ENCODE data around the gene PLCXD1.
"Not testable (repeated sequence)": the region's sequence is repeated elsewhere in the genome, so short reads cannot be mapped to it uniquely, and the experiment has no call there.

Gene PLCXD1

DNA sequence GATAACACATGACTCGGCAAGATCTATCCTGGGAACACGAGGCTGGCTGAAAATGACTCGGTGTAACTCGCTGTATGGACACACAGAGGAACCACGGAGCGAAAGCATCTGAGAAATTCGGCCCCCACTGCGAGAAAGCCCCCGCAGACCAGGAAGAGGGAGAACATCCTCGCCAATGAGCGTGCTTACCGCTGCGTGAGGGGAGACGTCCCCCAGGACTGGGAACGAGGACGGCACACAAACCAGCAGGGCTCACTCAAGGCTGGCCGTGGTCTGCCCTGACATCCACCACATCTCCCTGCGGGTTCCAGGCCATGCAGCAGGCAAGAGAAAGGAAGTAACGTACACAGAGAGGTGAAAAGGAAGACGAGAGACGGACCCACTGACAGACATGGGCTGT is 55.0 kb downstream of the PLCXD1 start:
- no peak for DNase-seq

DNA sequence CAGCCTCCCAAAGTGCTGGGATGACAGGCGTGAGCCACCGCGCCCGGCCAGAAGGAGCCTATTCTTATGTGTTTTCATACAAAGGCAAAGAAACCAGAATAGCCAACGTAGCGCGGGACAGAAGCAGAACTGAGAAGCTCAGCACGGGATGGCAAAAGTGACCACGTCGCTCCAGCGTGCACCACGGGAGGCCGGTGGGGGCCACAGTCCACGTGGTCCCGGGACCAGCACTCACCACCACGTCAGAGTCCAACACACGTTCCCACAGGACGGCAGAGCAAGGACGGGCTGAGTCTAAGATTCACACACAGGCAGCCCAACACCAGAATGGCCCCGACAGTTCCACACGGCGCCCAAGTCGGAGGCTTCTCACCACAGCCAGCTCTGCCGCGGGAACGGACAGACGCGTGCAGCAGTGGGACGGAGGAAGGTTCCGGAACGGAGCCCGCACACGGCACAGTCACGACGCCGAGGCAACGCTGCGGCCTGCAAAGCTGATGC is 56.2 kb downstream of the PLCXD1 start:
- no peak for DNase-seq

DNA sequence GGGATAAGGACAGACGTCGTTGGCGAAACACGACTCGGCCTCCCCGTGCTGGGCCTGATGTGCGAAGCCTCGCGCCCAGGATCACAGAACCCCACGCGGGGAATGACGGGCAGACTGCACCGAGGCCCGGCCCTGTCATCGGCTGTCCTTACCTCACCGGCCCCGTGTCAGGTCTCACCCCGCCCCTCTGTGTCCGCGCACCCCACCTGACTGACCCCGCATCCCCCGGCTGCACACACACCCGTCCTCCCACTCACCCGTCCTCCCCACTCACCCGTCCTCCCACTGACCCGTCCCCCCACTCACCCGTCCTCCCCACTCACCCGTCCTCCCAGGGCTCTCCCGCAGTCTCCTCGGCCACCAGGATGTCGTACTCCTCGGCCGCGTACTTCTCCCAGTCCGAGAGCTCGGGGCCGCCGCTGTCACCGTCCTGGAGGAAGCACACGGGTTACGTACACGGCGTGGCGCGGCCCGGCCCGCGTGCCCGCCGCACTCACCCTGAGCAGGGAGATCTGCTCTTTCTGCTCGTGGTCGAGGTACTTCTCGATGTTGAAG is 57.2 kb downstream of the PLCXD1 start:
- DNase-seq, result no peak

DNA sequence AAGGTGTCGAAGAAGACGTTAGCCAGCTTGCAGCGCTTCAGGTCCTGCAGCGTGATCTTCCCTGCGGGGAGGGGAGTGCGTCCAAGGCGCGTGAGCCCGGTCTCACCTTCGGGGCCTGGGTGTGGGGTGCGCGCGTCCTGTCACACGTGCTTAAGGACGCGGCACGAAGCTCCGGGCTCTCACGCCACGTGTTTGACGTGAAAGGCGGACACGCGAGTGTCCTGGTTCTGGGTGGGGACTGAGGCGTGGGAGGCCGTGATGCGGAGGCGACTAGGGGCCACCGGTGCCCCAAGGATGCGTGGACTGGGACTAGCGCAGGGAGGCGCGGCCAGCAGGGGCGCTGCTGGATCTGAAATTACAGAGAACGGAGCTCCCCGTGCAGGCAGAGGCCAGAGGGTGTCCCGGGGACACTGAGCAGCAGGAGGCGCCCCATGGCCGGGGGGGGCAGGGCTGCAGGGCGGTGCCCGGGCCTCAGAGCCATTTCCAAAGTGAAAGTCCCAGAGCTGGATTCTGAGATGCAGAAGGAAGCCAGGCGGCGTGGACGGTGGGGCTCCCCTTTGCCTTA is 57.7 kb downstream of the PLCXD1 start:
- DNase-seq, result no peak

DNA sequence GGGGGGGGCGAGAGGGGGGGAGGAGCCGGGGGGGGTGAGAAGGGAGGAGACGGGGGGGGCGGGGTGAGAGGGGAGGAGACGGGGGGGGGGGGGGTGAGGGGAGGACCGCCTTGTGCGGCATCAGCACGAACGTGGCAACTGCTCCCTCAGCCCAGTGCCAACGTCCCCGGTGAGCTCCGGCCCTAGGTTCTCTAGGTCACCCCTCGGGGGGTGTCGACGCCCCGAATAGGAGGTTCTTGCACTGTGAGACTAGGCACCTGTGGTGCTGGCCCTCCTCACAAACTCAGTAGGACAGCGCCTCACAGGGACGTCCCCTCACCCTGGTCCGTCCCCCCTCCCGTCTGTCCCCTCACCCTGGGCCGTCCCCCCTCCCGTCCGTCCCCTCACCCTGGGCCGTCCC is 58.9 kb downstream of the PLCXD1 start:
- DNase-seq, result no peak

DNA sequence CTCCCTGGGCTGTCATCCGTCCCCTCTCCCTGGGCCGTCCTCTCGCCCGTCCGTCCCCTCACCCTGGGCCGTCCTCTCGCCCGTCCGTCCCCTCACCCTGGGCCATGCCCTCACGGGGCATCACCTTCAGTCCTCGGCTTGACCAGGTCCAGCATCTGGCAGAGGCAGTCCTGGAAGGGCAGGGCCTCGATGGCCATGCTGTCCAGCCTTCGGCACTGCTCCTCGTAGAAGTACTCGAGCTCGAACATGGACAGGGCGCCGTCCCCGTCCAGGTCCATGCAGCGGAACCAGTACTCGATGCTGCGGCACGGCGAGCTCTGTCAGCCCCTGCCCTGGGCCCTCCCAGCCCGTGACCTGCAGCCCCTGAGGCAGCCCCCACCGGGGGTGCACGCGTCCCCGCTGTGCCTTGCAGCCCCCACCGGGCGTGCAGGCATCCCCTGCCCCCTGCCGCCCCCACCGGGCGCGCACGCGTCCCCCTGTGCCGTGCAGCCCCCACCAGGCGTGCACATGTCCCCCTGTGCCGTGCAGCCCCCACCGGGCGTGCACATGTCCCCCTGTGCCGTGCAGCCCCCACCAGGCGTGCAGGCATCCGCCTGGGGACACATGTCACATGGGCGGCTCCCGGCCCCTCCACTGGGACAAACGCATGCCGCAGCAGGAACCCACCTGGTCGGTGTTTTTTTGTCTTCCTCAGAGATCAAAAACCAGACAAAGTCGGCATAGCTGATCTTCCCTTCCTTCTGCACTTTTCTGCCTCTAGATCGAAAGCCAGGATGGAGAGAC is 59.7 kb downstream of the PLCXD1 start:
- no peak for DNase-seq

DNA sequence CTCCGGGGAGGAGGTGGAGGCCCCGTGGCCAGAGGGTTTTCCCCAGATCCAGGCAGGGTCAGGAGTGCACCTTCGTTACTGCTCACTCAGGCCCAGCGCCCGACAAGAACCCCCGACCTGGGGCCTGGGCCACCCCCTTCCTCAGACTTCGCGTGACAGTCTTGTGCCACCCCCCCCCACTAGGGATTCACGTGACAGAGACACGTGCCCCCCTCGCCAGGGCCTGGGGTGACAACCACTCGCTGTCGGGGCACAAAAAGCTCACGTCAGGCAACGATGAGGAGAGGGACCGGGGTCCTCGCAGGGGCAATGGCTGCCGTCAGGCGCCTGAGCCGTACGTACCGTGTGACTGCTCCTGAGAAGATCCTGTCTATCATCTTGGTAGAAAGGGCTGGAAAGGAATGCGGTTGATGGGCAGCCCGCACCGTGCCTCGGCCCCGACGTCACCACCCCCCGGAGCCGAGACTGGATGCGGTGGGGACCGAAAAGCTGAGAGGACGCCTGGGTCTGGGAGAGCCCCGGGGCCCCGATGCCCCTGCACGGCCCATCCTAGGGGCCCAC is 60.4 kb downstream of the PLCXD1 start:
- no peak for DNase-seq

DNA sequence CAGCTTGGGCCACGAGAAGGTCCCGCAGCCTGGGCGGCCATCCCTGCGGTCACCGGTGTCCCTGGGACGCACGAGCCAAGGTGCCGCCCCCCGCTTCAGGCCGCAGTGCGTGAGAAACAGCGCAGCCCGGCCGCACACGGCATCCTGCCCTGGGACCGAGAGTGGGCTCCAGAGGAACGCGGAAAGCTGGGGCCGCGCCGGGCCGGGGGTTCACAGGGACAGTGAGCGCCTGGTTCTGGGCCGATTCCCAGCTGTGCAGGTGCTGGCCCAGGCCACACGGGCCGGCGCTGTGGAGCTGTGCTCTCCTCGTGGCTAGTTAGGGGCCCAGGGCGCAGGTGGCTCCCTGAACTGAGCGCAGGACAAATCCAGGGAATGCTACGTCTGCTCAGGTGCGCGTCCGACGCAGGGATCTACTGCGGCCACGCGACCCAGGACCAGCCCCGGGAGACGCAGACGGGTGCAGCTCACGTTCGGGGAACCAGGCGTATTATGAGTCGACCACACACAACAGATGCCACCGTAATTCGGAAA is 63.3 kb downstream of the PLCXD1 start:
- no peak for DNase-seq

DNA sequence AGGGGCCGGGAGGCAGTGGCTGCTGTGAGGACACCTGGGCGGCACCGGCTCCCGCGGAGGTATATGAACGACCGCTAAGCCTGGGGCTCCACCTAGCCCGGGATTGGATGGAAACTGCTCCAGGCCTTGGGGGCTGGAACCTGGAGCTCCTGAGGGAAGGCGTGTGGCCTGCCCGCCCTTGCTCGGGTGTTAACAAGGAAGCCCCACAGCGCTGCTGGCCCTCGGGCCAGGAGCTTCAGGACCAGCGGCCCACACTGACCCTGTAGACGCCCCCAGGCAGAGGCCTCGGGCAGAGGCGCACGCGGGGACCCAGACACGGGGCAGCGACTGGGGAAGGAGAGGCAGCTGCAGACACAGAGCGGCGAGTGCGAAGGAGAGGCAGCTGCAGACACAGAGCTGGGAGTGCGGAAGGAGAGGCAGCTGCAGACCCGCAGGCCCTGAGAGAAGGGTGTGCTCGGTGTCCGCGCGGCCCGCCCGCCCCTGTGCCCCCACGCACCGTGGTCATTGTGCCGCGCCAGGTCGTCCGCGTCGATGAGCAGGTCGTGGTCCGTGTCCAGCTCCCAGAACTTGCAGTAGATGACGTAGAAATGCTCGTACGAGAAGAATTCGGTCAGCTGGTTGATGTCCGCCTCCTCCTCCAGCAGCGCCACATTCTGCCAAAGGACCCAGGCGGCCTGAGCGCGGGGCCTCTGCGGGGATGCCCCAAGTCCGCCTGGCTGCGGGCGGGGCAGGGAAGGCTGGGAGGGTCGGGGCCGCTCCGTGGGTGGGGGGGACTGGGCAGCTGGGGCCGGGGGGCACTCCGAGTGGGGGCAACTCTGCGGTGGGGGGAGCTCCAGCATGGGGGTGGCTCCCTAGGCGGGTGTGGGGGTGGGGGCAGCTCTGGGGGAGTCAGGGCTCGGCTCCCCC is 64.1 kb downstream of the PLCXD1 start:
- DNase-seq, result no peak

DNA sequence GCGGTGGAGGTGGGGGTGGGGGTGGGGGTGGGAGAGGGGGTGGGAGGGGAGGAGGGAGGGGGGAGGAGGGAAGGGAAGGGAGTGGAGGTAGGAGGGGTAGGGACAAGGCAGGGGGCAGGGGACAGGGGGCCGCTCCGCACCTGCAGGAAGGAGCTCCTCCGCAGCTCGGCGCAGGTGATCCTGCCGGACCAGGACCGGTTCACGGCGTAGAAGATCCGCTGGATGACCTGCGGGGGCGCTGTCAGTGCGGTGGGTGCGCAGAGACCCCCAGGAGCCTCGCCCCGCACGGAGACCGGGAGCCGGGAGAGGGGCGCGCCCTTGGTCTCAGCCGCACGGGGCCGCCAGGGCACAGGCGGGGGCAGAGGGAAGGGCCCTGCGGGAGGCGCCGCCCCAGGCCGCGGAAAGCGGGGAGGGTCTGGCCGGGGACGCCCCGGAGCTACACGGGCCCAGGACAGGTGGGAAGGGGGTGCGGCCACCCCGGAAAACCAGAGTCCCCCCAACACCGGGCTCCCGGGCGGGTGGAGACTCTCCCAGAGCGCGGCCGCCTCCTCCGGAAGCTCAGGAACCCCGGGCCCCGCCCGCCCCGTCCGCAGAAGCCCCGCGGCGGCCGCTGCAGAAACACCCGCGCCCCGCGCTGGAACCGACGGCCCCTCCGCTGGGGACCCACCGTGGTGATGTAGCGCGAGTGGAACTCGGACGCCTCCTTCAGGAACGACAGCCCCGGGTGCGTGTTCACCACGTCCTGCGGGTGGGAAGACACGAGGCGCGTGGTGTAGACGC is 65.0 kb downstream of the PLCXD1 start:
- DNase-seq, result no peak

DNA sequence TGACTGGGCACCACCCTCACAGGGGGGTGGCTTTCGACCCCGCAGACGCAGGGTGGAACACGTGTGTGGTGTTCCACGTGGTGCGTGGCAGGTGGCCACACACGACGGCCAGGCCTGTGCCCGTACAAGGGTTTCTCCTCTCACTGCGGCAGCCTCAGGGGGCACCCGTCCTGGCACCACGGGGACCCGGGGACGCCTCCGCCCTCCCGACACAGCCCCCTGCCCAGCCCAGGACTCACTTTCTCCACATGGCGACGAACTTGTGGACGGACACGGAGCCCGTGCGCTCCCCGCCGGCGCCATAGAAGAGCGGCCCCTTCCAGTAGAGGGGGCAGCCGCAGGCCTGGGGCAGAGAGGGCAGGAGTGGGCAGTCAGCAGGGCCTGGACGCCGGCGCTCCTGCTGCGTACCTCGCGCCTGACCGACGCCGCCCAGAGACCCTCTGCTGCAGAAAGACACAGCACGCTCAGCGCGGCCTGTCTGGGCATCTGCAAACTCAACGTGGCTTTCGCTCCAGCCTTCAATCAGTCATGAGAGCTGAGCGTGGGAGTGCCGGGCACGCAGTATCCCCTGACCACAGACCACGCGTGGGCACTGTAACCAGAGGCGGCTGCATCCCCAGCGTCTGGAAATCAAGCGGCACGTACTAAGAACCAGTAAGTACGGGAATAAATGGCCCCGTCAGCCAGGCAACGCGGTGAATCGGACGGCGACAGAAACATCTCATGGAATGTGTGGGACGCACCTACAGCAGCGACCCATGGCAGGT is 66.4 kb downstream of the PLCXD1 start:
- DNase-seq, result no peak

DNA sequence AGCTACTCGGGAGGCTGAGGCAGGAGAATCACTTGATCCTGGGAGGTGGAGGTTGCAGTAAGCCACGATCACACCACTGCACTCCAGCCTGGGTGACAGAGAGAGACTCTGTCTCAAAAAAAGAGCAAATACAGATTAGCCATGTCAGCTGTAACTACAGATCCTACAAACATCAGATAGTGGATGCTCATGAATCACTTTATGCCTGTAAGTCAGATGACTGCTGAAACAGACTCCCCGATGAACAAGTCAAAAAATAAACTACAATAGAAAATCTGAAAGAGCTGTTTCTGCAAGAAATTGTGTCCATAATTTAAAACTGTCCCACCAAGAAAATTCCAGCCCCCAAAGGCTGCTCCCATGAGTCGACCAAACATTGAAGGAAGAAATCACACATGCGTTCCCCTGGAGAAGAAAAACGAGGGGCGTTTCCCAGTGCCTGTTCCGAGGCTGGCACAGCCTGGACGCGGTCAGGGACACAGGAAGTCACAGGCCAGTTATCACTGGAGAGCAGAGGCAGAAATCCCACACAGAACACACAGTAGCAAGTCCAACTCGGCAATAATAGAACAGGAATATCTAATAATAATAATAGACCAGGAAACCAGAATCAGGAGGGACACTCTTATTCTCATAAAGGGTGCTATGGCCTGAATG is 67.4 kb downstream of the PLCXD1 start:
- DNase-seq, result no peak

DNA sequence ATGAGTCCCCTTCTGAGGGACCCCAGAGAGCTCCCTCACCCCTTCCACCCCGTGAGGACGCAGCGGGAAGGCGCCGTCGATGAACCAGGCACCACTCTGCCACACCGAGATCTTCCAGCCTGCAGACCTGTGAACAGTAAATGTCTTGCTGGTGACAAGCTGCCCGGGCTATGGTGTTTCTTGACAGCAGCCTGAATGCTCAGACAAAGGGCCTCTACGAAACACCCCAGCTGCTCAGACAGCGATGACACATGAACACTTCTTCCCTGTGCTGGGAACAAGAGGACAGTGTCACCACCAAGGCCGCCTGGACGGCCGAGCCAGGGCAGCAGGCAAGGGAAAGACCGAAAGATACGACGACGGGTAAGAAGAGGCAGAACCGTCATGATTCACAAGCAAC is 68.0 kb downstream of the PLCXD1 start:
- no peak for DNase-seq

DNA sequence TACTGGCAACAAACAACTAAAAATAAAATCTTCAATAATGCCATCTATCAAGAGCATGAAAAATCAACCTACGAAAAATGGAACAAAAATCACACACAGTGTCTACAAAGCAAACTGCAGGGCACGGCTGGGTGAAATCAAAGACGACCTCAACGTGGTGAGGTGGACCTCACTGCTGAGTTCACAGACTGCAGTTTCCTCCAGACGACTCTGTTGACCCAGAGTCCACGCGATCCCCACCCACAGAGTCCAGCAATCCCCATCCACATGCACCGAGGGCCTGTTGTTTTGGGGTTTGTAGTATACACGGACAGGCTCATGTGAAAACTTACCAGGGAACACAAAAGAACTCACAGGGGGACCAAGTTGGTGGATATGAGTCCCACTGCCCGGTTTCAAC is 68.5 kb downstream of the PLCXD1 start:
- DNase-seq, result no peak

DNA sequence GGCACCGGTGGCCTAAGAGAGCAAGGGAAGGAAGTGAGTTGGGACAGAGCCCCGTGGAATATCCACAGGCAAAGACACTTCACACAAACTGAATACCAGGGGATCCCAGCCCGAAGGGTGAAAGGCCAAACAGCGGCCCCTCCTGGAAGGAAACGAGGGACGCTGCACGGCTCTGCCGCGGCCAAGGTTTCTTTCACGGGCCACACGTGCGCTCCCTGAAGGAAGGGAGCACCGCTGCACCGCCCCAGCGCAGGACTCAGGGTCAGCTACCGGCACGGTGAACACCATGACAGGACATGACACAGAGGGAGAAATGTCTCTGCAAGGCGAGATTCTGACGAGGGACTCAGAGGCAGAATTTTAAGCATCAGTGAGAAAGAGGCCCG is 69.0 kb downstream of the PLCXD1 start:
- no peak for DNase-seq

DNA sequence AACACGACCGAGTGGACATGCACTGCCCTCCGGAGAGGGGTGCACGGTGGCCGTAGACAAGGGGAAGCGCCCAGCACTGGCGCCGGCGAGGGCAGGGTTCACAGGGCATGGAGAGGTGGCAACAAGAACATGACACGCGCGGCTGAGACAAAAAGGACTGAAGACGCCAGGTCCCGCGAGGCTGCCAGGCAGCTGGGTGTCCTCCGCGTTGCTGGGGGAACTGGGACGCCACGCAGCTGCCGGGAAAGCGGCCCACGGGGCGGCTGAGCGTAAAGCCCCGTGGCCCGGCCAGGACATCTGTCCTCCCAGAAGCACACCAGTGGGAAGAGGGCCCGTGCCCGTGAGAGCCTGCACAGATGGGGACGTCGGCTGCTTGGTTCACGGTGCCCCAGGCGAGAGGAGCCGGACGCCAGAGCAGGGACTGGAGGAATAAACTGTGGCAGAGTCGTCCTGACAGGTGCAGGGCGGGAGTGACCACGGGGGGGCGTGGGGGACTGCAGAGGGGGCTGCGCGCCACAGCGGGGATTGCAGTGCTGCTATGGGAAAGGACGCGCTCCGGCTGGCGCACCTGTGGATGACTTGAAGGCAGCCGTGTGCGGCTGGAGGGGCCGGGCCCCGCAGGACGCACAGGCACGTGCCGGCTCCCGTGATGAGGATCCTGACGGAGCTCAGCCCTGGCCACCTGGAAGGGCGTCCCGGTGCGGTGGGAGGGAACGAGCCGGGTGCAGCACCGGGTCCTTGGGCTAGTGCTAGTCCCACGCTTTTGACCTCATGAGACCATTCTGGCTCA is 69.5 kb downstream of the PLCXD1 start:
- DNase-seq, result no peak

DNA sequence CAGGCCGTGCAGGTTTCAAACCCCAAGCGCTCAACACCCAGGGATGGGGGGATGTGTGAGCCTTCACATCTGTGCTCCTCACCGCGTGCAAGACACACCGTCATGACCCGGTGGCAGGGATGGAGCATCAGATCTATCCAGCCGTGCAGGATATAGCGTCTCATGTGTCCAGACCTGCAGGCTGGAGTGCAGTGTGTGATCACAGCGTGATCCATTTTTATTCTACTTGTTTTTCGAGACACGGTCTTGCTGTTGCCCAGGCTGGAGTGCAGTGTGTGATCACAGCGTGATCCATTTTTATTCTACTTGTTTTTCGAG is 70.1 kb downstream of the PLCXD1 start:
- DNase-seq, result not testable (repeated sequence)

DNA sequence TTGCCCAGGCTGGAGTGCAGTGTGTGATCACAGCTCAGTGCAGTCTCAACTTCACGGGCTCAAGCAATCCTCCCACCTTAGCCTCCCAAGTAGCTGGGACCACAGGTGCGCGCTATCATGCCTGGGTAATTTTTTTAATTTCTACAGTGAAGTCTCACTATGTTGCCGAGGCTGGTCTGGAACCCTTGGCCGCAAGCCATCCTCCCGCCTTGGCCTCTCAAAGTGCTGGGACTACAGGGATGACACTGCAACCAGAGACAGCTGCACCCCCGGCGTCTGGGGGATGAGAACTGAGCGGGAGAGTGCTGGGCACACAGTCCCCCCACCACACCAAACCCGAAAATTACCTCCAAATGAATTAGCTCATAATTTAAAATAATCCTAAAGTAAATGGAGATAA is 70.6 kb downstream of the PLCXD1 start:
- DNase-seq, result no peak

DNA sequence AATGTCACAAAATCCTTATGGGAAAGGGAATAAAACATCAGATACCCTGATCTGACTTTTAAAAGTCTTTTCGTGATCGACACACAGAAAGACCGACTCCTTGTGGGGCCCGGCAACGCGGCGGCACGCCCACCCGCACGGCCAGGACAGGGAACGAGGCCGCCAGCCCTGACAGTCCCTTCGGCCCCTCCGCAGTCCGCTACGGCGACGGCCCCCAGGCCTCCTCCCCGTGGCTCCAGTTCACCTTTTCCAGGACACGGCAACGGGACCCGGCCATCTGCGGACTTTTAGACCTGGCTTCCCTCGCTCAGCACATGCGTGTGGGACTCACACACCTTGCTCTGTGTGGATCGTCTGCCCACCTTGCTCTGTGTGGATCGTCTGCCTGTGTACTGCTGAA is 71.0 kb downstream of the PLCXD1 start:
- no peak for DNase-seq
